Measurements from ENCODE around the gene ADISSP. TPM values are rescaled to one million over a fixed set of nuclear protein-coding genes. Genes with fewer than 3 reads are reported as not detected.

Gene ADISSP
- total and polyA plus RNA-seq, 2 of the 13 experiments (the other 11 are each of a cell fraction or from before 2014, with no cell fraction given): 38.3 to 90.6 TPM

- no peak for TF ChIP-seq NR1H2 (CRISPR knock-in tag; IDR thresholded peaks at IDR 0.05; ENCODE audit: borderline replicate concordance, low read depth)
- peak; percentile 37 for TF ChIP-seq GATAD2A (CRISPR knock-in tag; IDR thresholded peaks at IDR 0.05)
- 0 out of 2 replicates have a peak, but pooled peaks have one; percentile 35 for TF ChIP-seq IRX3 (CRISPR knock-in tag; IDR thresholded peaks at IDR 0.05; ENCODE audit: borderline replicate concordance, low read depth)
- TF ChIP-seq SALL1 (CRISPR knock-in tag; IDR thresholded peaks at IDR 0.05): peak; percentile 43
- peak; percentile 59; the same call in 1 of the 2 replicates for TF ChIP-seq TRIM24 (CRISPR knock-in tag; IDR thresholded peaks at IDR 0.05)
- no peak for TF ChIP-seq PRDM15 (CRISPR knock-in tag; IDR thresholded peaks at IDR 0.05)
- TF ChIP-seq ZNF614 (CRISPR knock-in tag; IDR thresholded peaks at IDR 0.05; ENCODE audit: borderline replicate concordance): peak; percentile 55; the same call in 1 of the 2 replicates
- TF ChIP-seq, protein P1, sequence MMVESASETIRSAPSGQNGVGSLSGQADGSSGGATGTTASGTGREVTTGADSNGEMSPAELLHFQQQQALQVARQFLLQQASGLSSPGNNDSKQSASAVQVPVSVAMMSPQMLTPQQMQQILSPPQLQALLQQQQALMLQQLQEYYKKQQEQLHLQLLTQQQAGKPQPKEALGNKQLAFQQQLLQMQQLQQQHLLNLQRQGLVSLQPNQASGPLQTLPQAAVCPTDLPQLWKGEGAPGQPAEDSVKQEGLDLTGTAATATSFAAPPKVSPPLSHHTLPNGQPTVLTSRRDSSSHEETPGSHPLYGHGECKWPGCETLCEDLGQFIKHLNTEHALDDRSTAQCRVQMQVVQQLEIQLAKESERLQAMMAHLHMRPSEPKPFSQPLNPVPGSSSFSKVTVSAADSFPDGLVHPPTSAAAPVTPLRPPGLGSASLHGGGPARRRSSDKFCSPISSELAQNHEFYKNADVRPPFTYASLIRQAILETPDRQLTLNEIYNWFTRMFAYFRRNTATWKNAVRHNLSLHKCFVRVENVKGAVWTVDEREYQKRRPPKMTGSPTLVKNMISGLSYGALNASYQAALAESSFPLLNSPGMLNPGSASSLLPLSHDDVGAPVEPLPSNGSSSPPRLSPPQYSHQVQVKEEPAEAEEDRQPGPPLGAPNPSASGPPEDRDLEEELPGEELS (CRISPR knock-in tag; IDR thresholded peaks at IDR 0.05): peak; percentile 47; the same call in 1 of the 2 replicates
- TF ChIP-seq ETV5 (CRISPR knock-in tag; IDR thresholded peaks at IDR 0.05; ENCODE audit: borderline replicate concordance): 0 out of 2 replicates have a peak, but pooled peaks have one; percentile 9
- 0 out of 2 replicates have a peak, but pooled peaks have one; percentile 43 for TF ChIP-seq SKIL (CRISPR knock-in tag; IDR thresholded peaks at IDR 0.05; ENCODE audit: borderline replicate concordance)
- TF ChIP-seq MAX (IDR thresholded peaks at IDR 0.05): 0 out of 2 replicates have a peak, but pooled peaks have one; percentile 3
- TF ChIP-seq SOX5 (CRISPR knock-in tag; IDR thresholded peaks at IDR 0.05; ENCODE audit: borderline replicate concordance): peak; percentile 83
- peak; percentile 14; the same call in 1 of the 2 replicates for TF ChIP-seq ZFX (CRISPR knock-in tag; IDR thresholded peaks at IDR 0.05; ENCODE audit: low read depth)
- TF ChIP-seq ZNF737 (CRISPR knock-in tag; IDR thresholded peaks at IDR 0.05; ENCODE audit: borderline replicate concordance): no peak; the same call in 1 of the 2 replicates
Observed at GRCh38 chr20:3738111-3739053, 29.2 kb downstream of the ADISSP start (continued).

All from HepG2 (cell line).